SK-N-SH (cell line): ENCODE data around the gene TNFRSF1B. TPM values are rescaled to one million over a fixed set of nuclear protein-coding genes. Genes with fewer than 3 reads are reported as not detected.

Source experiments
- CTCF ChIA-PET: fragments of 300-600, 350-600 bp; formaldehyde crosslinking; extraction: SDS; loops from one replicate; lab custom pipeline; 2021; lab: Yijun Ruan, JAX
- POLR2A ChIA-PET: fragments of 350-600 bp; sonication (Branson Sonifier 250); formaldehyde crosslinking; extraction: SDS; loops from one replicate; lab custom pipeline; 2020; ENCODE audit warnings: antibody characterized with exemption, inconsistent platforms; lab: Yijun Ruan, JAX
- DNase-seq: peaks from one replicate; pipeline ENCODE4 v3.0.0; 2012
- H2AFZ ChIP-seq: fragments of 200-600 bp; sonication (generic); 2 replicates; pipeline ENCODE4 v1.8.1; 2016; ENCODE audit warnings: antibody characterized with exemption, mild to moderate bottlenecking, low read depth
- H3F3A ChIP-seq: fragments of 200-600 bp; sonication (generic); replicated peaks from 2 replicates; pipeline ENCODE3; 2016; ENCODE audit warnings: antibody characterized with exemption, mild to moderate bottlenecking; ENCODE audit not compliant: insufficient read depth
- H3K27ac ChIP-seq, 2 experiments: fragments of 200-500 bp in 1 of 2; fragments of 200-600 bp in 1 of 2; sonication (Bioruptor generic) in 1 of 2; sonication (generic), shearing (Covaris generic) in 1 of 2; 2 replicates each; pipeline versions ENCODE4 v1.5.1 to v1.6.1; 2014 to 2016; ENCODE audit warnings: low read depth in 2 of 2, inconsistent platforms in 1 of 2, low read length in 1 of 2, mild to moderate bottlenecking in 1 of 2, mixed read lengths in 1 of 2
- H3K27me3 ChIP-seq: fragments of 200-600 bp; sonication (generic), shearing (Covaris generic); 2 replicates; pipeline ENCODE4 v1.6.1; 2016; ENCODE audit warnings: mixed run types; ENCODE audit not compliant: insufficient read depth
- H3K36me3 ChIP-seq, 2 experiments: fragments of 200-500 bp in 1 of 2; fragments of 200-600 bp in 1 of 2; sonication (Bioruptor generic) in 1 of 2; sonication (generic) in 1 of 2; replicated peaks in 1 of 2; 2 replicates each; pipeline versions ENCODE3 to v1.5.1; 2014 to 2016; ENCODE audit warnings: low read length in 1 of 2, mild to moderate bottlenecking in 1 of 2; ENCODE audit not compliant: insufficient read depth in 2 of 2, control insufficient read depth in 1 of 2
- H3K4me1 ChIP-seq, 2 experiments: fragments of 200-500 bp in 1 of 2; fragments of 200-600 bp in 1 of 2; sonication (Bioruptor generic) in 1 of 2; sonication (generic), shearing (Covaris generic) in 1 of 2; 2 replicates each; pipeline versions ENCODE4 v1.5.1 to v1.6.1; 2014 to 2016; ENCODE audit warnings: low read depth in 1 of 2, low read length in 1 of 2, mixed run types in 1 of 2; ENCODE audit not compliant: insufficient read depth in 2 of 2, control insufficient read depth in 1 of 2
- H3K4me2 ChIP-seq: fragments of 200-600 bp; sonication (generic), shearing (Covaris generic); 2 replicates; pipeline ENCODE4 v1.6.1; 2017; ENCODE audit warnings: mixed run types
- H3K4me3 ChIP-seq, 2 experiments: fragments of 200-500 bp in 1 of 2; fragments of 200-600 bp in 1 of 2; sonication (Bioruptor generic) in 1 of 2; sonication (generic), shearing (Covaris generic) in 1 of 2; 2 replicates each; pipeline versions ENCODE4 v1.5.1 to v1.8.1; 2014 to 2016; ENCODE audit warnings: low read depth in 2 of 2, inconsistent platforms in 1 of 2, low read length in 1 of 2, mild to moderate bottlenecking in 1 of 2, mixed read lengths in 1 of 2, moderate library complexity in 1 of 2
- H3K79me2 ChIP-seq: fragments of 200-600 bp; sonication (generic); 2 replicates; pipeline ENCODE4 v1.8.1; 2017; ENCODE audit warnings: mild to moderate bottlenecking; ENCODE audit not compliant: insufficient read depth
- H3K9ac ChIP-seq: fragments of 200-600 bp; sonication (generic); 2 replicates; pipeline ENCODE4 v1.6.1; 2017; ENCODE audit warnings: mixed run types
- H3K9me2 ChIP-seq: fragments of 200-600 bp; sonication (generic); 2 replicates; pipeline ENCODE4 v1.6.1; 2017; ENCODE audit warnings: mixed run types
- H3K9me3 ChIP-seq: fragments of 200-600 bp; sonication (generic); 2 replicates; pipeline ENCODE4 v1.6.1; 2017; ENCODE audit warnings: mixed run types, mild to moderate bottlenecking, moderate library complexity
- H4K20me1 ChIP-seq: fragments of 200-600 bp; sonication (generic); 2 replicates; pipeline ENCODE4 v1.6.1; 2017; ENCODE audit warnings: mild to moderate bottlenecking, mixed run types; ENCODE audit not compliant: insufficient read depth
- EP300 ChIP-seq, 2 experiments: IDR thresholded peaks; 2 replicates each; pipeline versions ENCODE4 v1.4.0 to v1.6.1; 2012; ENCODE audit warnings: borderline replicate concordance in 1 of 2, low read depth in 1 of 2, low read length in 1 of 2
- EZH2phosphoT487 ChIP-seq: fragments of 200-600 bp; sonication (generic); IDR thresholded peaks from 2 replicates; pipeline ENCODE4 v1.6.1; 2017; ENCODE audit warnings: low read depth, mixed run types, mild to moderate bottlenecking, antibody characterized with exemption, moderate library complexity, borderline replicate concordance
- FOSL2 ChIP-seq: IDR thresholded peaks from 2 replicates; pipeline ENCODE4 v1.4.0; 2012; ENCODE audit warnings: low read depth, mild to moderate bottlenecking, moderate library complexity, borderline replicate concordance
- FOXJ3 ChIP-seq: sonication (generic); formaldehyde crosslinking; IDR thresholded peaks from 2 replicates; pipeline ENCODE4 v1.5.1; 2020; ENCODE audit warnings: mild to moderate bottlenecking, missing genetic modification reagents
- JUND ChIP-seq: IDR thresholded peaks from 2 replicates; pipeline ENCODE4 v1.4.0; 2012
- MXI1 ChIP-seq: IDR thresholded peaks from 2 replicates; pipeline ENCODE4 v1.6.1; 2012; ENCODE audit warnings: mild to moderate bottlenecking, low read depth, low read length, improper control_type of control experiment
- NFIC ChIP-seq: IDR thresholded peaks from 2 replicates; pipeline ENCODE4 v1.4.0; 2012; ENCODE audit warnings: borderline replicate concordance
- POLR2AphosphoS5 ChIP-seq: IDR thresholded peaks from 2 replicates; pipeline ENCODE4 v1.6.1; 2012; ENCODE audit warnings: low read depth, low read length
- RAD21 ChIP-seq: IDR thresholded peaks from 2 replicates; pipeline ENCODE4 v1.6.1; 2012; ENCODE audit warnings: mild to moderate bottlenecking, low read length
- RXRA ChIP-seq: IDR thresholded peaks from 2 replicates; pipeline ENCODE4 v1.4.0; 2012; ENCODE audit warnings: low read depth, mild to moderate bottlenecking, borderline replicate concordance
- SIN3A ChIP-seq: IDR thresholded peaks from 2 replicates; pipeline ENCODE4 v1.6.1; 2012; ENCODE audit warnings: low read depth, mild to moderate bottlenecking, low read length, moderate library complexity, borderline replicate concordance
- SMC3 ChIP-seq: IDR thresholded peaks from 2 replicates; pipeline ENCODE4 v1.6.1; 2012; ENCODE audit warnings: low read depth, low read length, improper control_type of control experiment
- TCF12 ChIP-seq: IDR thresholded peaks from 2 replicates; pipeline ENCODE4 v1.4.0; 2012
- TEAD4 ChIP-seq: IDR thresholded peaks from 2 replicates; pipeline ENCODE4 v1.4.0; 2012; ENCODE audit warnings: mild to moderate bottlenecking, borderline replicate concordance; ENCODE audit not compliant: insufficient read depth
- YY1 ChIP-seq: IDR thresholded peaks from 2 replicates; pipeline ENCODE4 v1.4.0; 2012; ENCODE audit warnings: low read depth, mild to moderate bottlenecking
- WGBS: methylation state at CpG from one replicate; pipeline ENCODE4 v1.1.6; 2017; ENCODE audit warnings: low lambda C conversion rate; 5-methylcytosine and 5-hydroxymethylcytosine counted together
- polyA plus RNA-seq, 3 experiments: library from polyadenylated mRNA; depleted of rRNA; stranded (reverse); fragments of >200 nt; gene quantifications; 2 replicates each; pipeline ENCODE4 v1.2.3, GENCODE V29; 2012
- TF ChIP-seq, protein P1 (sequence below): fragments of 150-350 bp; IDR thresholded peaks from 2 replicates; pipeline ENCODE4 v1.6.1; 2016; ENCODE audit warnings: mild to moderate bottlenecking, low read depth, low read length
- TF ChIP-seq, protein P2 (sequence below): fragments of 200-600 bp; sonication (generic); IDR thresholded peaks from 2 replicates; pipeline ENCODE4 v1.6.1; 2017; ENCODE audit warnings: antibody characterized with exemption, mild to moderate bottlenecking, moderate library complexity
- TF ChIP-seq, protein P3 (sequence below): fragments of 150-350 bp; IDR thresholded peaks from 2 replicates; pipeline ENCODE4 v1.6.1; 2017; ENCODE audit warnings: antibody characterized with exemption, low read length, low read depth, borderline replicate concordance

TNFRSF1B gene
- polyA plus RNA-seq, 1 of the 3 experiments (the other 2 are of a cell fraction) = 0.36 TPM

DNA sequence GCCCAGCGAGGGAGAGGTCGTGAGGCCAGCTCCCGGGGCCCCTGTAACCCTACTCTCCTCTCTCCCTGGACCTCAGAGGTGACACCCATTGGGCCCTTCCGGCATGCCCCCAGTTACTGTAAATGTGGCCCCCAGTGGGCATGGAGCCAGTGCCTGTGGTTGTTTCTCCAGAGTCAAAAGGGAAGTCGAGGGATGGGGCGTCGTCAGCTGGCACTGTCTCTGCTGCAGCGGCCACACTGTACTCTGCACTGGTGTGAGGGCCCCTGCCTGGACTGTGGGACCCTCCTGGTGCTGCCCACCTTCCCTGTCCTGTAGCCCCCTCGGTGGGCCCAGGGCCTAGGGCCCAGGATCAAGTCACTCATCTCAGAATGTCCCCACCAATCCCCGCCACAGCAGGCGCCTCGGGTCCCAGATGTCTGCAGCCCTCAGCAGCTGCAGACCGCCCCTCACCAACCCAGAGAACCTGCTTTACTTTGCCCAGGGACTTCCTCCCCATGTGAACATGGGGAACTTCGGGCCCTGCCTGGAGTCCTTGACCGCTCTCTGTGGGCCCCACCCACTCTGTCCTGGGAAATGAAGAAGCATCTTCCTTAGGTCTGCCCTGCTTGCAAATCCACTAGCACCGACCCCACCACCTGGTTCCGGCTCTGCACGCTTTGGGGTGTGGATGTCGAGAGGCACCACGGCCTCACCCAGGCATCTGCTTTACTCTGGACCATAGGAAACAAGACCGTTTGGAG is 23.7 kb upstream of the TNFRSF1B start:
- 90% methylated on average over 11 of the region's 21 CpGs for WGBS
- no peak overlapping the region for H3K4me3 ChIP-seq
- TF ChIP-seq RXRA = no peak
- TF ChIP-seq MXI1 = no peak
- TF ChIP-seq TCF12 = no peak
- no peak for TF ChIP-seq SIN3A
- TF ChIP-seq POLR2AphosphoS5 = no peak
- ChIA-PET CTCF (interaction anchor here (0.9 to 9.6 kb wide), 6 partner anchors 11 to 63 kb away, joined by 3 to 98 read pairs (median 4); no protein-coding TSS in a partner anchor), POLR2A (no interaction called here)
- no peak overlapping the region for H3K4me2 ChIP-seq
- H4K20me1 ChIP-seq = no peaks in the 10 kb centered on the region
- no peak overlapping the region for H3K9ac ChIP-seq
- H3K36me3 ChIP-seq = no peaks in the 10 kb centered on the region
- no peak overlapping the region for H2AFZ ChIP-seq
- no peaks in the 10 kb centered on the region for H3K79me2 ChIP-seq
- no peaks in the 10 kb centered on the region for H3K9me3 ChIP-seq
- no peaks in the 10 kb centered on the region for H3K9me2 ChIP-seq
- no peak overlapping the region for H3K27ac ChIP-seq
- no peaks in the 10 kb centered on the region; a peak in 1 of 4 replicates for H3K4me1 ChIP-seq
- H3F3A ChIP-seq = no peaks in the 10 kb centered on the region
- H3K27me3 ChIP-seq = no peaks in the 10 kb centered on the region
- DNase-seq = no peak

DNA sequence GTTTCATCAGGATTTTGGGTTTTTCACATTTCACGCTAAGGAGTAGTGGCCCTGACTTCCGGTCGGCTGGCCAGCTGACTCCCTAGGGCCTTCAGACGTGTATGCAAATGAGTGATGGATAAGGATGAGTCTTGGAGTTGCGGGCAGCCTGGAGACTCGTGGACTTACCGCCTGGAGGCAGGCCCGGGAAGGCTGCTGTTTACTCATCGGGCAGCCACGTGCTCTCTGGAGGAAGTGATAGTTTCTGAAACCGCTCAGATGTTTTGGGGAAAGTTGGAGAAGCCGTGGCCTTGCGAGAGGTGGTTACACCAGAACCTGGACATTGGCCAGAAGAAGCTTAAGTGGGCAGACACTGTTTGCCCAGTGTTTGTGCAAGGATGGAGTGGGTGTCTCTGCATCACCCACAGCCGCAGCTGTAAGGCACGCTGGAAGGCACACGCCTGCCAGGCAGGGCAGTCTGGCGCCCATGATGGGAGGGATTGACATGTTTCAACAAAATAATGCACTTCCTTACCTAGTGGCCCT is 23.1 kb upstream of the TNFRSF1B start:
- H4K20me1 ChIP-seq = no peaks in the 10 kb centered on the region
- H3K9me3 ChIP-seq = no peaks in the 10 kb centered on the region
- no peak overlapping the region for H3K4me3 ChIP-seq
- H3K27me3 ChIP-seq = no peaks in the 10 kb centered on the region
- no peaks in the 10 kb centered on the region; a peak in 1 of 4 replicates for H3K4me1 ChIP-seq
- ChIA-PET POLR2A (no interaction called here), CTCF (interaction anchor here (0.8 to 9.6 kb wide), 4 partner anchors 9 to 64 kb away, joined by 3 to 98 read pairs (median 4); no protein-coding TSS in a partner anchor)
- no peaks in the 10 kb centered on the region for H3K36me3 ChIP-seq
- DNase-seq = no peak
- H3K4me2 ChIP-seq = no peak overlapping the region
- H3K9ac ChIP-seq = no peak overlapping the region
- H3K79me2 ChIP-seq = no peaks in the 10 kb centered on the region
- H3F3A ChIP-seq = no peaks in the 10 kb centered on the region
- WGBS = 82% methylated on average over 14 of the region's 17 CpGs
- TF ChIP-seq SMC3 (no peak), EZH2phosphoT487 (no peak), POLR2AphosphoS5 (no peak), TEAD4 (no peak), FOXJ3 (CRISPR knock-in tag) (no peak), RXRA (no peak), TCF12 (no peak), NFIC (no peak), FOSL2 (no peak), YY1 (no peak), RAD21 (no peak), JUND (no peak), EP300 (IDR thresholded peaks at IDR 0.05; ENCODE audit: borderline replicate concordance in 1 of 2, low read depth in 1 of 2, low read length in 1 of 2) (no peak)
- TF ChIP-seq, protein P1, sequence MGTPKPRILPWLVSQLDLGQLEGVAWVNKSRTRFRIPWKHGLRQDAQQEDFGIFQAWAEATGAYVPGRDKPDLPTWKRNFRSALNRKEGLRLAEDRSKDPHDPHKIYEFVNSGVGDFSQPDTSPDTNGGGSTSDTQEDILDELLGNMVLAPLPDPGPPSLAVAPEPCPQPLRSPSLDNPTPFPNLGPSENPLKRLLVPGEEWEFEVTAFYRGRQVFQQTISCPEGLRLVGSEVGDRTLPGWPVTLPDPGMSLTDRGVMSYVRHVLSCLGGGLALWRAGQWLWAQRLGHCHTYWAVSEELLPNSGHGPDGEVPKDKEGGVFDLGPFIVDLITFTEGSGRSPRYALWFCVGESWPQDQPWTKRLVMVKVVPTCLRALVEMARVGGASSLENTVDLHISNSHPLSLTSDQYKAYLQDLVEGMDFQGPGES = no peak
- TF ChIP-seq, protein P2, sequence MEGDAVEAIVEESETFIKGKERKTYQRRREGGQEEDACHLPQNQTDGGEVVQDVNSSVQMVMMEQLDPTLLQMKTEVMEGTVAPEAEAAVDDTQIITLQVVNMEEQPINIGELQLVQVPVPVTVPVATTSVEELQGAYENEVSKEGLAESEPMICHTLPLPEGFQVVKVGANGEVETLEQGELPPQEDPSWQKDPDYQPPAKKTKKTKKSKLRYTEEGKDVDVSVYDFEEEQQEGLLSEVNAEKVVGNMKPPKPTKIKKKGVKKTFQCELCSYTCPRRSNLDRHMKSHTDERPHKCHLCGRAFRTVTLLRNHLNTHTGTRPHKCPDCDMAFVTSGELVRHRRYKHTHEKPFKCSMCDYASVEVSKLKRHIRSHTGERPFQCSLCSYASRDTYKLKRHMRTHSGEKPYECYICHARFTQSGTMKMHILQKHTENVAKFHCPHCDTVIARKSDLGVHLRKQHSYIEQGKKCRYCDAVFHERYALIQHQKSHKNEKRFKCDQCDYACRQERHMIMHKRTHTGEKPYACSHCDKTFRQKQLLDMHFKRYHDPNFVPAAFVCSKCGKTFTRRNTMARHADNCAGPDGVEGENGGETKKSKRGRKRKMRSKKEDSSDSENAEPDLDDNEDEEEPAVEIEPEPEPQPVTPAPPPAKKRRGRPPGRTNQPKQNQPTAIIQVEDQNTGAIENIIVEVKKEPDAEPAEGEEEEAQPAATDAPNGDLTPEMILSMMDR = no peak
- TF ChIP-seq, protein P3, sequence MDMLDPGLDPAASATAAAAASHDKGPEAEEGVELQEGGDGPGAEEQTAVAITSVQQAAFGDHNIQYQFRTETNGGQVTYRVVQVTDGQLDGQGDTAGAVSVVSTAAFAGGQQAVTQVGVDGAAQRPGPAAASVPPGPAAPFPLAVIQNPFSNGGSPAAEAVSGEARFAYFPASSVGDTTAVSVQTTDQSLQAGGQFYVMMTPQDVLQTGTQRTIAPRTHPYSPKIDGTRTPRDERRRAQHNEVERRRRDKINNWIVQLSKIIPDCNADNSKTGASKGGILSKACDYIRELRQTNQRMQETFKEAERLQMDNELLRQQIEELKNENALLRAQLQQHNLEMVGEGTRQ = no peak
- H2AFZ ChIP-seq = no peak overlapping the region
- H3K27ac ChIP-seq = no peak overlapping the region
- H3K9me2 ChIP-seq = no peaks in the 10 kb centered on the region
